Vagina (tissue), 2 donors: ENCODE data around the gene THOC5. TPM values are rescaled to one million over a fixed set of nuclear protein-coding genes. Genes with fewer than 3 reads are reported as not detected.

Experiments used
- DNase-seq, 2 donors: peaks; one replicate each; pipeline ENCODE4 v3.0.0-alpha.2; 2017; ENCODE audit errors: extremely low spot score in 2 of 2
- H3K27ac ChIP-seq: fragments of 200-600 bp; sonication (generic); one replicate; pipeline ENCODE4 v1.5.1; 2019
- H3K27me3 ChIP-seq: fragments of 200-600 bp; sonication (generic); one replicate; pipeline ENCODE4 v1.5.1; 2019
- H3K36me3 ChIP-seq, 2 donors: fragments of 200-600 bp; sonication (generic); one replicate each; pipeline ENCODE4 v1.5.1; 2017 to 2019
- H3K4me1 ChIP-seq: fragments of 200-600 bp; sonication (generic); one replicate; pipeline ENCODE4 v1.5.1; 2019
- H3K4me3 ChIP-seq, 2 donors: fragments of 200-600 bp; sonication (generic); 1 replicate in 1 of 2; 2 replicates in 1 of 2; pipeline ENCODE4 v1.5.1; 2016 to 2019
- H3K9me3 ChIP-seq: fragments of 200-600 bp; sonication (generic); one replicate; pipeline ENCODE4 v1.5.1; 2019
- CTCF ChIP-seq, 3 experiments: fragments of 450-650 bp in 2 of 3; fragments of 200-600 bp in 1 of 3; sonication (generic) in 1 of 3; IDR thresholded peaks; one replicate each; pipeline ENCODE4 v1.5.1; 2017 to 2019; ENCODE audit warnings: antibody characterized with exemption in 3 of 3, mild to moderate bottlenecking in 2 of 3, moderate library complexity in 2 of 3
- POLR2A ChIP-seq, 2 donors: fragments of 450-650 bp; IDR thresholded peaks; one replicate each; pipeline ENCODE4 v1.6.1; 2017; ENCODE audit warnings: antibody characterized with exemption in 2 of 2, mild to moderate bottlenecking in 2 of 2, moderate library complexity in 2 of 2
- POLR2AphosphoS5 ChIP-seq, 2 donors: sonication (generic); formaldehyde crosslinking; IDR thresholded peaks; one replicate each; pipeline ENCODE4 v1.9.0; 2017; ENCODE audit warnings: antibody characterized with exemption in 2 of 2, mild to moderate bottlenecking in 2 of 2, low read depth in 1 of 2; ENCODE audit not compliant: insufficient read depth in 1 of 2
- intact Hi-C: fragments of 100-400 bp; cut with DNase I; formaldehyde crosslinking; loops from one replicate; pipeline ENCODE4 v1.15.1; 2023
- total RNA-seq: library from RNA; depleted of rRNA; stranded (reverse); fragments of >200 nt; gene quantifications from one replicate; pipeline ENCODE4 v1.2.3, GENCODE V29; 2016

THOC5 gene
- total RNA-seq, 1 donor from 2014 or later = 32.2 TPM

GRCh38 chr22:29578462-29579200, 25.1 kb upstream of the THOC5 start:
- TF ChIP-seq POLR2AphosphoS5 (IDR thresholded peaks at IDR 0.05; ENCODE audit: insufficient read depth in 1 of 2, low read depth in 1 of 2) (no peak), POLR2A (IDR thresholded peaks at IDR 0.05) (no peak), CTCF (IDR thresholded peaks at IDR 0.05) (no peak)
- intact Hi-C loops = no loop called here
- Histone ChIP-seq H3K4me3 (no peak overlapping the region), H3K27me3 (no peaks in the 10 kb centered on the region), H3K36me3 (no peaks in the 10 kb centered on the region), H3K9me3 (no peaks in the 10 kb centered on the region), H3K27ac (no peak overlapping the region), H3K4me1 (peaks cover 18% of the 10 kb centered on the region)
- DNase-seq = no peak

GRCh38 chr22:29574762-29575450, 21.3 kb upstream of the THOC5 start:
- Histone ChIP-seq H3K4me1 (peaks cover 2% of the 10 kb centered on the region), H3K36me3 (no peaks in the 10 kb centered on the region), H3K9me3 (no peaks in the 10 kb centered on the region), H3K27me3 (no peaks in the 10 kb centered on the region), H3K27ac (no peak overlapping the region), H3K4me3 (no peak overlapping the region)
- intact Hi-C loops = no loop called here
- DNase-seq = no peak
- TF ChIP-seq CTCF (IDR thresholded peaks at IDR 0.05) (no peak), POLR2AphosphoS5 (IDR thresholded peaks at IDR 0.05; ENCODE audit: insufficient read depth in 1 of 2, low read depth in 1 of 2) (no peak), POLR2A (IDR thresholded peaks at IDR 0.05) (no peak)

- Histone ChIP-seq H3K4me1 (no peaks in the 10 kb centered on the region), H3K9me3 (no peaks in the 10 kb centered on the region), H3K27me3 (no peaks in the 10 kb centered on the region), H3K27ac (no peak overlapping the region), H3K36me3 (peaks cover 0 to 16% of the 10 kb centered on the region in 2 donors), H3K4me3 (no peak overlapping the region)
- intact Hi-C loops = no loop called here
- no peak for DNase-seq
- no peak for TF ChIP-seq CTCF (IDR thresholded peaks at IDR 0.05)
- no peak for TF ChIP-seq POLR2AphosphoS5 (IDR thresholded peaks at IDR 0.05; ENCODE audit: insufficient read depth in 1 of 2, low read depth in 1 of 2)
- no peak for TF ChIP-seq POLR2A (IDR thresholded peaks at IDR 0.05)
These were observed 17.5 kb upstream of the THOC5 start for GRCh38 chr22:29570912-29571549.

- H3K27ac ChIP-seq = no peak overlapping the region
- no peak for DNase-seq
- H3K4me3 ChIP-seq = no peak overlapping the region
- TF ChIP-seq POLR2A (IDR thresholded peaks at IDR 0.05) (no peak), POLR2AphosphoS5 (IDR thresholded peaks at IDR 0.05; ENCODE audit: insufficient read depth in 1 of 2, low read depth in 1 of 2) (no peak), CTCF (IDR thresholded peaks at IDR 0.05) (no peak)
- no peaks in the 10 kb centered on the region for H3K9me3 ChIP-seq
- intact Hi-C loops = no loop called here
- peaks cover 0 to 16% of the 10 kb centered on the region in 2 donors for H3K36me3 ChIP-seq
- no peaks in the 10 kb centered on the region for H3K27me3 ChIP-seq
- H3K4me1 ChIP-seq = no peaks in the 10 kb centered on the region
These were observed 16.9 kb upstream of the THOC5 start for GRCh38 chr22:29570456-29570855.
